H1 (cell line): ENCODE measurements around the gene IRF7. TPM values are rescaled to one million over a fixed set of nuclear protein-coding genes. Genes with fewer than 3 reads are reported as not detected.

ENCODE experiments used
- CTCF ChIA-PET: fragments of 300-600 bp; sonication (Branson Sonifier 250); formaldehyde crosslinking; loops from one replicate; lab custom pipeline; 2021; ENCODE audit not compliant: partially characterized antibody; lab: Charles Lee
- POLR2A ChIA-PET: fragments of 300-600 bp; sonication (Branson Sonifier 250); formaldehyde crosslinking; loops from one replicate; lab custom pipeline; 2021; ENCODE audit warnings: inconsistent platforms; ENCODE audit not compliant: partially characterized antibody; lab: Charles Lee
- DNase-seq, 2 experiments: peaks; one replicate each; pipeline versions ENCODE4 v3.0.0 to v3.0.0-alpha.2; 2010 to 2022; ENCODE audit warnings: low spot score in 2 of 2, low read depth in 1 of 2, mixed read lengths in 1 of 2
- FAIRE-seq: peaks from 2 replicates; lab custom pipeline; 2011; peaks lifted over from hg19 to GRCh38; lab: Jason Lieb, UNC
- H2AFZ ChIP-seq: 2 replicates; pipeline ENCODE4 v1.8.1; 2012; ENCODE audit warnings: low read length, inconsistent platforms
- H2AK5ac ChIP-seq: 2 replicates; pipeline ENCODE4 v1.6.1; 2013; ENCODE audit warnings: low read depth, low read length
- H2BK120ac ChIP-seq: replicated peaks from 2 replicates; pipeline ENCODE3; 2013; ENCODE audit warnings: low read depth, low read length, inconsistent platforms
- H2BK12ac ChIP-seq: 2 replicates; pipeline ENCODE4 v1.6.1; 2013; ENCODE audit warnings: low read depth, low read length
- H2BK15ac ChIP-seq: 2 replicates; pipeline ENCODE4 v1.6.1; 2013; ENCODE audit warnings: low read length
- H2BK20ac ChIP-seq: 2 replicates; pipeline ENCODE4 v1.6.1; 2013; ENCODE audit warnings: low read length
- H2BK5ac ChIP-seq: 2 replicates; pipeline ENCODE4 v1.6.1; 2013; ENCODE audit warnings: low read depth, low read length
- H3K14ac ChIP-seq: 2 replicates; pipeline ENCODE4 v1.6.1; 2013; ENCODE audit warnings: inconsistent platforms; ENCODE audit not compliant: insufficient read length
- H3K18ac ChIP-seq: 2 replicates; pipeline ENCODE4 v1.6.1; 2013; ENCODE audit warnings: low read length; ENCODE audit errors: extremely low read depth
- H3K23ac ChIP-seq: 2 replicates; pipeline ENCODE4 v1.6.1; 2013; ENCODE audit warnings: inconsistent platforms; ENCODE audit not compliant: insufficient read length
- H3K23me2 ChIP-seq: 2 replicates; pipeline ENCODE4 v1.6.1; 2013; ENCODE audit warnings: low read depth, low read length
- H3K27ac ChIP-seq: 2 replicates; pipeline ENCODE4 v1.6.1; 2011; ENCODE audit warnings: low read depth, low read length, inconsistent platforms
- H3K27me3 ChIP-seq, 4 experiments: replicated peaks in 1 of 4; 1 replicate in 1 of 4; 2 replicates in 3 of 4; pipeline versions ENCODE4 v1.6.1 to v1.8.1; 2011 to 2013; ENCODE audit warnings: low read length in 3 of 4, mild to moderate bottlenecking in 3 of 4, inconsistent platforms in 2 of 4, mixed read lengths in 2 of 4, moderate library complexity in 1 of 4; ENCODE audit not compliant: control insufficient read depth in 3 of 4, insufficient read depth in 3 of 4; ENCODE audit errors: extremely low read depth in 1 of 4
- H3K36me3 ChIP-seq, 4 experiments: 2 replicates each; pipeline versions ENCODE4 v1.6.1 to v1.8.1; 2011 to 2013; ENCODE audit warnings: mild to moderate bottlenecking in 4 of 4, low read length in 3 of 4, moderate library complexity in 2 of 4, control low read depth in 1 of 4, inconsistent platforms in 1 of 4; ENCODE audit not compliant: insufficient read depth in 4 of 4, control insufficient read depth in 2 of 4
- H3K4ac ChIP-seq: replicated peaks from 2 replicates; pipeline ENCODE3; 2013; ENCODE audit warnings: low read length, low read depth, mixed read lengths, inconsistent platforms; ENCODE audit not compliant: insufficient read length
- H3K4me1 ChIP-seq, 4 experiments: replicated peaks in 1 of 4; 1 replicate in 1 of 4; 2 replicates in 3 of 4; pipeline versions ENCODE4 v1.6.1 to v1.8.1; 2011 to 2013; ENCODE audit warnings: low read length in 3 of 4, inconsistent platforms in 2 of 4, mixed read lengths in 1 of 4; ENCODE audit not compliant: insufficient read depth in 4 of 4, control insufficient read depth in 3 of 4
- H3K4me2 ChIP-seq, 2 experiments: 2 replicates each; pipeline versions ENCODE4 v1.6.1 to v1.8.1; 2011 to 2013; ENCODE audit warnings: low read depth in 2 of 2, low read length in 2 of 2, control low read depth in 1 of 2, inconsistent platforms in 1 of 2, mild to moderate bottlenecking in 1 of 2; ENCODE audit not compliant: insufficient read depth in 1 of 2
- H3K4me3 ChIP-seq, 4 experiments: fragments of 200-600, 300-600 bp in 1 of 4; sonication (generic), shearing (Covaris generic), sonication (Bioruptor Twin) in 1 of 4; 2 replicates each; pipeline versions ENCODE4 v1.5.1 to v1.8.1; 2011 to 2016; ENCODE audit warnings: low read length in 4 of 4, low read depth in 3 of 4, control low read depth in 2 of 4, inconsistent platforms in 2 of 4, mild to moderate bottlenecking in 2 of 4, mixed read lengths in 1 of 4, moderate library complexity in 1 of 4; ENCODE audit not compliant: insufficient read depth in 2 of 4; ENCODE audit errors: extremely low read depth in 1 of 4
- H3K56ac ChIP-seq: replicated peaks from 2 replicates; pipeline ENCODE3; 2013; ENCODE audit warnings: low read depth, mild to moderate bottlenecking, mixed read lengths, low read length, inconsistent platforms; ENCODE audit not compliant: insufficient read length
- H3K79me1 ChIP-seq: 2 replicates; pipeline ENCODE4 v1.6.1; 2013; ENCODE audit warnings: low read depth, low read length, control low read depth
- H3K79me2 ChIP-seq, 2 experiments: 2 replicates each; pipeline versions ENCODE4 v1.6.1 to v1.8.1; 2012 to 2013; ENCODE audit warnings: low read length in 2 of 2, mild to moderate bottlenecking in 2 of 2, inconsistent platforms in 1 of 2; ENCODE audit not compliant: insufficient read depth in 2 of 2, control insufficient read depth in 1 of 2
- H3K9ac ChIP-seq, 4 experiments: replicated peaks in 1 of 4; 1 replicate in 1 of 4; 2 replicates in 3 of 4; pipeline versions ENCODE4 v1.6.1 to v1.8.1; 2011 to 2013; ENCODE audit warnings: low read depth in 3 of 4, low read length in 3 of 4, control low read depth in 2 of 4, mild to moderate bottlenecking in 2 of 4, moderate library complexity in 2 of 4, inconsistent platforms in 1 of 4; ENCODE audit errors: extremely low read depth in 1 of 4
- H3K9me3 ChIP-seq, 2 experiments: 2 replicates each; pipeline versions ENCODE4 v1.6.1 to v1.8.1; 2012 to 2013; ENCODE audit warnings: mild to moderate bottlenecking in 2 of 2, moderate library complexity in 2 of 2, control low read depth in 1 of 2, inconsistent platforms in 1 of 2, low read depth in 1 of 2, low read length in 1 of 2, mixed read lengths in 1 of 2; ENCODE audit not compliant: insufficient read depth in 2 of 2
- H4K20me1 ChIP-seq, 2 experiments: replicated peaks in 1 of 2; 2 replicates each; pipeline versions ENCODE3 to v1.8.1; 2011 to 2013; ENCODE audit warnings: inconsistent platforms in 2 of 2, low read length in 2 of 2, mild to moderate bottlenecking in 1 of 2; ENCODE audit not compliant: insufficient read depth in 2 of 2, control insufficient read depth in 1 of 2
- H4K5ac ChIP-seq: 2 replicates; pipeline ENCODE4 v1.6.1; 2013; ENCODE audit warnings: low read length, low read depth, mixed read lengths, inconsistent platforms; ENCODE audit not compliant: insufficient read length
- H4K8ac ChIP-seq: 2 replicates; pipeline ENCODE4 v1.8.0; 2013; ENCODE audit warnings: mild to moderate bottlenecking, moderate library complexity, low read length, inconsistent platforms; ENCODE audit not compliant: insufficient read depth; ENCODE audit errors: extremely low read depth
- H4K91ac ChIP-seq: replicated peaks from 2 replicates; pipeline ENCODE3; 2013; ENCODE audit warnings: low read length, mixed read lengths, inconsistent platforms; ENCODE audit not compliant: insufficient read length
- ATF2 ChIP-seq: IDR thresholded peaks from 2 replicates; pipeline ENCODE4 v1.6.1; 2012; ENCODE audit warnings: low read length, inconsistent platforms
- BCL11A ChIP-seq, 2 experiments: IDR thresholded peaks; one replicate each; pipeline ENCODE4 v1.6.1; 2011; ENCODE audit warnings: low read depth in 2 of 2, low read length in 2 of 2, mild to moderate bottlenecking in 2 of 2
- E2F6 ChIP-seq: IDR thresholded peaks from 2 replicates; pipeline ENCODE4 v1.6.1; 2012; ENCODE audit warnings: inconsistent platforms
- FOSL1 ChIP-seq: IDR thresholded peaks from 2 replicates; pipeline ENCODE4 v1.6.1; 2011; ENCODE audit warnings: mild to moderate bottlenecking, low read depth, low read length, moderate library complexity; ENCODE audit not compliant: insufficient read depth
- MAX ChIP-seq: IDR thresholded peaks from 2 replicates; pipeline ENCODE4 v1.6.1; 2012; ENCODE audit warnings: inconsistent platforms
- RAD21 ChIP-seq, 2 experiments: IDR thresholded peaks in 1 of 2; conservative IDR thresholded peaks in 1 of 2; 2 replicates each; pipeline ENCODE4 v1.6.1; 2011; ENCODE audit warnings: low read depth in 2 of 2, low read length in 2 of 2, improper control_type of control experiment in 1 of 2, inconsistent platforms in 1 of 2, mild to moderate bottlenecking in 1 of 2, moderate library complexity in 1 of 2
- RFX5 ChIP-seq: IDR thresholded peaks from 2 replicates; pipeline ENCODE4 v1.6.1; 2011; ENCODE audit warnings: low read depth, low read length, improper control_type of control experiment, borderline replicate concordance
- SAP30 ChIP-seq: fragments of 300-600 bp; sonication (generic); IDR thresholded peaks from 2 replicates; pipeline ENCODE4 v1.7.1; 2012; ENCODE audit warnings: low read length, moderate library complexity, mild to moderate bottlenecking, inconsistent platforms; ENCODE audit not compliant: insufficient read depth, insufficient replicate concordance
- USF2 ChIP-seq: IDR thresholded peaks from 2 replicates; pipeline ENCODE4 v1.6.1; 2011; ENCODE audit warnings: low read length, improper control_type of control experiment
- WGBS, 2 experiments: shearing (Covaris generic) in 1 of 2; methylation state at CpG; one replicate each; pipeline versions ENCODE4 v1.1.6 to v1.1.7; 2013 to 2015; ENCODE audit warnings: low lambda C conversion rate in 2 of 2, mixed read lengths in 2 of 2, inconsistent platforms in 1 of 2, low coverage in 1 of 2, missing lambda C conversion rate in 1 of 2; ENCODE audit not compliant: insufficient replicate concordance in 2 of 2, insufficient coverage in 1 of 2, insufficient read length in 1 of 2; ENCODE audit errors: extremely low coverage in 1 of 2, missing lambda C conversion rate in 1 of 2; 5-methylcytosine and 5-hydroxymethylcytosine counted together
- polyA plus RNA-seq, 7 experiments: library from polyadenylated mRNA; depleted of rRNA in 3 of 7; stranded (reverse) in 5 of 7; unstranded in 2 of 7; fragments of >200 nt in 5 of 7; fragments of 200-250 nt in 2 of 7; gene quantifications; 1 replicate in 5 of 7; 2 replicates in 1 of 7; 4 replicates in 1 of 7; pipeline versions ENCODE4 v1.2.1 to v1.2.3, GENCODE V29; 2011 to 2013; ENCODE audit warnings: missing spikeins in 2 of 7, mixed read lengths in 2 of 7
- total RNA-seq: library from RNA; stranded (reverse); fragmentation: NEBNext Ultra II Directional; extraction: Animal tissue kit (Norgen Biotek cat#: 25700); gene quantifications from 2 replicates; pipeline ENCODE4 v1.2.1, GENCODE V29; 2021

Gene IRF7
- total and polyA plus RNA-seq, 2 of the 8 experiments (the other 6 are each of a cell fraction or from before 2014, with no cell fraction given): 9.1 to 9.6 TPM

GRCh38 chr11:637333-637592, 21.5 kb upstream of the IRF7 start:
- CTCF ChIA-PET: interaction anchor here (1.0 to 2.0 kb wide), 3 partner anchors 8 to 93 kb away, joined by 3 to 10 read pairs (median 3); no protein-coding TSS in a partner anchor
- Histone ChIP-seq H3K9me3 (no peaks in the 10 kb centered on the region), H3K18ac (peak overlapping the region; percentile 95), H2AK5ac (no peak overlapping the region), H3K27ac (no peak overlapping the region), H2BK15ac (no peak overlapping the region), H3K9ac (peak overlapping the region in 3 of 4 experiments; percentile 25 to 35 (median 32); a peak in 3 of 7 replicates), H3K56ac (no peak overlapping the region), H4K5ac (no peak overlapping the region), H3K4me2 (peak overlapping the region; percentile 81 to 91), H4K20me1 (peaks cover 0 to 3% of the 10 kb centered on the region in 2 experiments), H3K4me1 (peaks cover 0 to 30% (median 20%) of the 10 kb centered on the region in 4 experiments; a peak in 6 of 7 replicates), H4K8ac (peak overlapping the region; percentile 53; the same call in 1 of the 2 replicates), H2BK12ac (no peak overlapping the region), H2BK20ac (no peak overlapping the region), H3K23me2 (peaks cover 21% of the 10 kb centered on the region; the same call in 1 of the 2 replicates), H2AFZ (no peak overlapping the region), H3K79me2 (no peaks in the 10 kb centered on the region), H3K79me1 (no peaks in the 10 kb centered on the region), H3K4ac (no peak overlapping the region), H3K36me3 (no peaks in the 10 kb centered on the region), H3K23ac (no peak overlapping the region), H4K91ac (peak overlapping the region; percentile 55), H2BK120ac (no peak overlapping the region), H3K4me3 (peak overlapping the region; percentile 34 to 60 (median 48)), H3K27me3 (peaks cover 21 to 49% (median 43%) of the 10 kb centered on the region in 4 experiments), H3K14ac (no peak overlapping the region), H2BK5ac (no peak overlapping the region)
- POLR2A ChIA-PET: interaction anchor here (1.1 to 3.6 kb wide), 10 partner anchors 10 to 129 kb away, joined by 3 to 20 read pairs (median 6); partner anchors contain the start of genes IRF7, SCT and TALDO1
- 3% methylated on average over 21 of the region's 34 CpGs; no CpG with 5 or more reads in 1 of the 2 experiments for WGBS, 2 experiments
- no peak for DNase-seq
- FAIRE-seq: no peak
- TF ChIP-seq USF2: no peak
- no peak for TF ChIP-seq BCL11A (IDR thresholded peaks at IDR 0.05; ENCODE audit: low read depth in 2 of 2, low read length in 2 of 2)
- TF ChIP-seq E2F6: no peak
- no peak for TF ChIP-seq MAX
- TF ChIP-seq RAD21 (IDR thresholded peaks at IDR 0.05 in 1 of 2, conservative IDR thresholded peaks at IDR 0.05 in 1 of 2; ENCODE audit: low read depth in 2 of 2, low read length in 2 of 2): no peak
- no peak for TF ChIP-seq FOSL1
- TF ChIP-seq ATF2: no peak
- TF ChIP-seq SAP30: no peak
- no peak for TF ChIP-seq RFX5
